Coronary artery (tissue), 2 donors: ENCODE results near the gene CCM2.
A peak's percentile ranks its signal among the peaks of the same experiment; 100 is the strongest.

ENCODE experiments used
- DNase-seq: peaks from one replicate; pipeline ENCODE4 v3.0.0-alpha.2; 2017; ENCODE audit warnings: low spot score
- H3K27ac ChIP-seq, 2 donors: fragments of 200-600 bp; sonication (generic); one replicate each; pipeline ENCODE4 v1.5.1; 2016 to 2019
- H3K4me3 ChIP-seq: fragments of 200-600 bp; sonication (generic); 2 replicates; pipeline ENCODE4 v1.5.1; 2016; ENCODE audit warnings: mild to moderate bottlenecking, moderate library complexity
- TF ChIP-seq, protein P1 (sequence below): fragments of 200-600 bp; sonication (generic); IDR thresholded peaks from one replicate; pipeline ENCODE4 v1.5.1; 2019; ENCODE audit warnings: antibody characterized with exemption

Gene CCM2

DNA sequence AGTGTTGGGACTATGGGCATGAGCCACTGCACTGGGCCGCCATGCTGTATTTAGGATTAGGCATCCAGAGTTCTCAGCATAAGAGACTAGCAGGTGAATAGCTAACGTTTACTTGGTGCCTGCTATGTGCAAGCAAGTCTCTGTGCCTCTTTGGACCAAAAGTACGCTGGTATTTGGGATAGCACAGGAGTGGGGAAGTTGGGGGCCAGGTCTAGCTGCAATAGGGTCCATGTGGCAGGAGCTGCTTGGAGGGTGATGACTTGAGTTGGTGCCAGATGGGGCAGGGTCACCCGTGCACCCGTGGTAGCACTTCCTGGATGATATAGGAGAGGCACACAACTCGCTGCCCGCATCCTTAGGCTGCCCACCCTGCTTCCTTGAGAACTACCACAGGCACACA, 66.4 kb downstream of the CCM2 start:
- TF ChIP-seq, protein P1, sequence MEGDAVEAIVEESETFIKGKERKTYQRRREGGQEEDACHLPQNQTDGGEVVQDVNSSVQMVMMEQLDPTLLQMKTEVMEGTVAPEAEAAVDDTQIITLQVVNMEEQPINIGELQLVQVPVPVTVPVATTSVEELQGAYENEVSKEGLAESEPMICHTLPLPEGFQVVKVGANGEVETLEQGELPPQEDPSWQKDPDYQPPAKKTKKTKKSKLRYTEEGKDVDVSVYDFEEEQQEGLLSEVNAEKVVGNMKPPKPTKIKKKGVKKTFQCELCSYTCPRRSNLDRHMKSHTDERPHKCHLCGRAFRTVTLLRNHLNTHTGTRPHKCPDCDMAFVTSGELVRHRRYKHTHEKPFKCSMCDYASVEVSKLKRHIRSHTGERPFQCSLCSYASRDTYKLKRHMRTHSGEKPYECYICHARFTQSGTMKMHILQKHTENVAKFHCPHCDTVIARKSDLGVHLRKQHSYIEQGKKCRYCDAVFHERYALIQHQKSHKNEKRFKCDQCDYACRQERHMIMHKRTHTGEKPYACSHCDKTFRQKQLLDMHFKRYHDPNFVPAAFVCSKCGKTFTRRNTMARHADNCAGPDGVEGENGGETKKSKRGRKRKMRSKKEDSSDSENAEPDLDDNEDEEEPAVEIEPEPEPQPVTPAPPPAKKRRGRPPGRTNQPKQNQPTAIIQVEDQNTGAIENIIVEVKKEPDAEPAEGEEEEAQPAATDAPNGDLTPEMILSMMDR, result no peak
- Histone ChIP-seq H3K27ac (no peak overlapping the region), H3K4me3 (no peak overlapping the region)
- DNase-seq, result peak; percentile 21

DNA sequence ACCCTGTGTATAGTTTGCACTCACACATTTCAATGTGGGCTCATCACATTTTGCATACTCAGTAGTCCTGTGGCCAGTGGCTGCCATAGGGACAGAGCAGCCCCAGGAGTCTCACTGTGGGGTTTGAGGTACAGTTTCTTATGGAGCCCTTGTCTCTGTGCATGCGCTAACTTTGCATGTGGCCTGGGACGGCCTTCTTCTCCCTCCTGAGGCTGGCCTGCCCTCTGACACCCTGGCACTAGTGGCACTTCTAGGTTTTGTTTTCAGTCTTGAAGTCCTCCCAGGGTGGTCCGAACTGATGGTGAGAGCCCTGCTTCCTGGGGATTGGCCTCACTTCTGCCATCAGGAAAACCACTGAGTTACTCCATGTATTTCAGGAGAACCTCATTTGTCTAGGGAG, 67.6 kb downstream of the CCM2 start:
- no peak for DNase-seq
- no peak overlapping the region for H3K27ac ChIP-seq
- H3K4me3 ChIP-seq, result no peak overlapping the region
- TF ChIP-seq, protein P1, result no peak

DNA sequence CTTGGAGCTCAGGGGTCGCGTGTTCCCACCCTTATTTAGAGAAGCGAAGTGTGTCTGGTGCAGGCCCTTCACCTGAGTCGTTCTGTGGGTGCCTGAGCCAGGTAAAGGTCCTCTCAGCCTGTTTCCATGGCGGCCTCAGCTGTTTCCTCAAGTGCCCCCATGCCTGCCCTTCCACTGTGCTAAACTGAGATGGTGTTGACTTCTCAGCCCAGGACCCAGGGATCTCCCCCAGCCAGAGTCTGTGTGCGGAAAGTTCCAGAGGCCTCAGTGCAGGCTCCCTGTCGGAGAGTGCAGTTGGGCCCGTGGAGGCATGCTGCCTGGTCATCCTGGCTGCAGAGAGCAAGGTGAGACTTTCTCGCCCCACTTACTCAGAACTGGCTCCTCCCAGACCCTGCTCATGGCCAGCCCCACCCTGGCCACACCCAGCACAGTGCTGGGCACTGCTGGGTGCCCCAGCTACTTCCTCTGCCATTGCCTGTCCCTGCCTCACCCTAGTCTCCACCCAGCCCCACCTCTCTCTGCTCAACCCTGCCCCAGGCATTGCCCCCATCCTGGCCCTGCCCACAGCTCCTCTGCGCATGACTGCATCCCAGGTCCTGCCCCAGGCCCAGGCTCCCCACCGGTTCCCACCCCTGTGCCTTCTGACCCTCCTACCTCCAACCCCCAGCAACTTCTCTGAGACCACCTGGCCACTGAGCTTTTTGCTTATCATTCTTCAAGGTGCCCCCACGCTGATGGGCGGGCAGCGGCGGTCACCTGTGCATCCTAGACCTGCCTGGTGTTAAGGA, 68.4 kb downstream of the CCM2 start:
- no peak overlapping the region for H3K27ac ChIP-seq
- TF ChIP-seq, protein P1, result no peak
- H3K4me3 ChIP-seq, result no peak overlapping the region
- DNase-seq, result no peak

DNA sequence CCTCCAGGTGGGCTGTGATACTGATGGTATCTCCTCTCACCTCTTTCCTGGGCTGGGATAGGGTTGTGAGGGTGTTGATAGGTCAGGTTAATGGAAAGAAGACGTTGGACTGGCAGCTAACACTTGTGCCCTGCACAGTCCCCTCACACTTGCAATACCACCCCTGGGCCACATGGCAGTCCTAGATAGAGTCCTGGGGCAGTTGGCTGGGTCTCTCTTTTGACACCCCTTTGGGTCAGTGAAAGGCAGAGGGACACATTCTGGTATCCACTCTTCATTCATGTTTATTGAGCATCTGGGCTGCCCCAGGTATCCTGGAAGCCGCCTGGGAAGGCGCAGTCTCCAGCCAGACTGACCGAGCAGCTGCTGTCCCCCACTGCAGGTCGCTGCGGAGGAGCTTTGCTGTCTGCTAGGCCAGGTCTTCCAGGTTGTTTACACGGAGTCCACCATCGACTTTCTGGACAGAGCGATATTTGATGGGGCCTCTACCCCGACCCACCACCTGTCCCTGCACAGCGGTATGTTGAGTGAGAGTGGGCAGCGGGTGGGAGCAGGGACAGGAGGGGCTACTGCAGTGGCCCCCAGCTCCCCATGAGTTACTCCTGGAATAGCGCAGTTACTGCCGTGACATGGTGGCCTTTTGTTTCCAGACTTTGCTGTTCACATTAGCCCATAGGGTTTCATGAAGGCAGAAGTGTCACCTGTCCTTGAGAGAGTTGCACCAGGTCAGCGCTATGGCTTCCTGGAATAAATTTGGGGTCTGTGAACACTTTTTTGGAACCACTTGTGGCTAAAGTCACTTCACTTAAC, 69.6 kb downstream of the CCM2 start:
- TF ChIP-seq, protein P1, result no peak
- H3K27ac ChIP-seq, result no peak overlapping the region
- H3K4me3 ChIP-seq, result no peak overlapping the region
- no peak for DNase-seq

DNA sequence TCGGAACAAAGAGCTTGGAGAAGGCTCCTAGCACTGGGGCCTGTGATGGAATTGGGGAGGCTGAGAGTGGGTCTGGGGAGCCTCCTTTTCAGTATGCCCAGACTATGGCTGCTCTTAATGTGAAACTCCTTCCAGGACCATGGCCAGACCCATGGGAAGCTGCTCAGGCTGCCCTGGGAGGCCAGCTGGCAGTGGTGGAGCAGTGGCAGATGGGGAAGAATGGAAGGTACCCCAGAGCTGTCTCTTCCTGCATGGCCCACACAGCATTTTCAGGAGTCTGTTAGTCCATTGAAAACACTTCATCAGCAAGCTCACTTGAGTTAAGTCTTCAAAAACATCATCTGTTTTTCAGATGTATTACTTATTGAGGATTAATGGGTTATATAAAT, 70.2 kb downstream of the CCM2 start:
- peak; percentile 45 for DNase-seq
- Histone ChIP-seq H3K4me3 (no peak overlapping the region), H3K27ac (no peak overlapping the region)
- TF ChIP-seq, protein P1, result no peak

DNA sequence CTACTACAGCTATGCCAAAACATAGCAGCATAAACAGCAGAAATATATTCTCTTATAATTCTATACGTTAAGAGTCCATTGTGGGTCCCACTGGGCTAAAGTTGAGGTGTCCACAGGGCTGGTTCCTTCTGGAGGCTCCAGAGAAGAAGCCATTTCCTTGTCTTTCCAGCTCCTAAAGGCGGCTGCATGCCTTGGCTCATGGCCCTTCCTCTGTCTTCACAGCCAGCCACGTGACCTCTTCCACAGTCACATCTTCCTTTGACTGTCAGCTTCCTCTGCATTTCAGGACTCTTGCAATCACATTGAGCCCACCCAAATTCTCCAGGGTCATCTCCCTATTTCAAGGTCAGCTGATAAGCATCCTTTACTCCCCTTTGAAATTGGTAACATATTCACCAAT, 71.5 kb downstream of the CCM2 start:
- Histone ChIP-seq H3K27ac (no peak overlapping the region), H3K4me3 (no peak overlapping the region)
- DNase-seq, result no peak
- TF ChIP-seq, protein P1, result no peak
